ENCODE measurements around the gene UBE2D3. TPM values are rescaled to one million over a fixed set of nuclear protein-coding genes. Genes with fewer than 3 reads are reported as not detected.

Gene UBE2D3
- total RNA-seq, 1 donor from 2014 or later, result 451 TPM

GRCh38 chr4:102759831-102760644 lies 67.3 kb downstream of the UBE2D3 start:
- intact Hi-C loops (cut with micrococcal nuclease), result loop anchor here (1.0 to 5.0 kb wide), 10 partner anchors 26 to 1413 kb away; partner anchors contain the start of genes BDH2, CENPE, PPP3CA and SLC9B1

GRCh38 chr4:102758241-102759160 lies 68.8 kb downstream of the UBE2D3 start:
- intact Hi-C loops (cut with micrococcal nuclease), result no loop called here

- intact Hi-C loops (cut with micrococcal nuclease), result no loop called here
Observed at GRCh38 chr4:102757681-102758080, 69.7 kb downstream of the UBE2D3 start.

- intact Hi-C loops (cut with micrococcal nuclease), result no loop called here
Observed at GRCh38 chr4:102754044-102754443, 73.3 kb downstream of the UBE2D3 start.

GRCh38 chr4:102751941-102752340 lies 75.4 kb downstream of the UBE2D3 start:
- intact Hi-C loops (cut with micrococcal nuclease), result no loop called here

Other genes starting within 250 kb of the UBE2D3 start
- 15.0 and 15.1 TPM in 2 replicates for gene MANBA, start 66.6 kb downstream of the UBE2D3 start, total RNA-seq
- 44.2 and 45.5 TPM in 2 replicates for gene CISD2, start 41.4 kb upstream of the UBE2D3 start, total RNA-seq
- 0.93 and 1.1 TPM in 2 replicates for gene SLC9B1, start 192.2 kb upstream of the UBE2D3 start, total RNA-seq
- gene SLC9B2, start 249.2 kb upstream of the UBE2D3 start, total RNA-seq, result 28.2 and 30.1 TPM in 2 replicates